GM12874 (cell line): Measurements from ENCODE around the gene ROBO1.

ENCODE experiments used
- CTCF ChIP-seq: IDR thresholded peaks from 2 replicates; pipeline ENCODE4 v1.5.1; 2011; ENCODE audit warnings: low read depth, mild to moderate bottlenecking, control low read depth, low read length, moderate library complexity; ENCODE audit not compliant: insufficient read depth

ROBO1 gene

GRCh38 chr3:79339846-79340245, 428.0 kb downstream of the ROBO1 start:
- TF ChIP-seq CTCF: no peak

GRCh38 chr3:79337798-79338197, 430.0 kb downstream of the ROBO1 start:
- TF ChIP-seq CTCF: no peak

GRCh38 chr3:79329154-79329553, 438.6 kb downstream of the ROBO1 start:
- TF ChIP-seq CTCF: no peak

- TF ChIP-seq CTCF: no peak
Observed at GRCh38 chr3:79326642-79327041, 441.2 kb downstream of the ROBO1 start.

GRCh38 chr3:79317551-79318518, 450.0 kb downstream of the ROBO1 start:
- TF ChIP-seq CTCF: no peak

GRCh38 chr3:79314962-79315361, 452.8 kb downstream of the ROBO1 start:
- TF ChIP-seq CTCF: no peak

GRCh38 chr3:79314544-79314943, 453.3 kb downstream of the ROBO1 start:
- TF ChIP-seq CTCF: no peak
